ENCODE measurements around the gene PPM1N. TPM values are rescaled to one million over a fixed set of nuclear protein-coding genes. Genes with fewer than 3 reads are reported as not detected.

Gene PPM1N
- total RNA-seq, 1 donor from 2014 or later = 0.67 TPM

GRCh38 chr19:45471111-45471930 is 26.9 kb upstream of the PPM1N start:
- Histone ChIP-seq H3K4me1 (peaks cover 28% of the 10 kb centered on the region), H3K27ac (no peak overlapping the region), H3K36me3 (no peaks in the 10 kb centered on the region), H3K4me3 (no peak overlapping the region), H3K9me3 (no peaks in the 10 kb centered on the region), H3K27me3 (peaks cover 9% of the 10 kb centered on the region)
- no peak for TF ChIP-seq CTCF (IDR thresholded peaks at IDR 0.05)
- DNase-seq (no peak), ATAC-seq (no peak)
- intact Hi-C loops (cut with DNase I) = no loop called here

GRCh38 chr19:45471931-45472562 is 26.2 kb upstream of the PPM1N start:
- no peak overlapping the region for H3K4me3 ChIP-seq
- ATAC-seq (no peak), DNase-seq (no peak)
- no peak for TF ChIP-seq CTCF (IDR thresholded peaks at IDR 0.05)
- peaks cover 9% of the 10 kb centered on the region for H3K27me3 ChIP-seq
- intact Hi-C loops (cut with DNase I) = no loop called here
- no peak overlapping the region for H3K27ac ChIP-seq
- no peaks in the 10 kb centered on the region for H3K9me3 ChIP-seq
- H3K4me1 ChIP-seq = peaks cover 26% of the 10 kb centered on the region
- H3K36me3 ChIP-seq = no peaks in the 10 kb centered on the region

GRCh38 chr19:45472563-45473366 is 25.5 kb upstream of the PPM1N start:
- no peaks in the 10 kb centered on the region for H3K36me3 ChIP-seq
- no peak overlapping the region for H3K27ac ChIP-seq
- no peaks in the 10 kb centered on the region for H3K9me3 ChIP-seq
- intact Hi-C loops (cut with DNase I) = no loop called here
- no peak for TF ChIP-seq CTCF (IDR thresholded peaks at IDR 0.05)
- no peak overlapping the region for H3K4me3 ChIP-seq
- H3K27me3 ChIP-seq = peaks cover 9% of the 10 kb centered on the region
- DNase-seq (no peak), ATAC-seq (no peak)
- peaks cover 23% of the 10 kb centered on the region for H3K4me1 ChIP-seq

GRCh38 chr19:45473367-45473681 is 24.9 kb upstream of the PPM1N start:
- Histone ChIP-seq H3K4me1 (peaks cover 23% of the 10 kb centered on the region), H3K4me3 (no peak overlapping the region), H3K27me3 (peaks cover 9% of the 10 kb centered on the region), H3K27ac (no peak overlapping the region), H3K36me3 (no peaks in the 10 kb centered on the region), H3K9me3 (no peaks in the 10 kb centered on the region)
- no peak for DNase-seq
- TF ChIP-seq CTCF (IDR thresholded peaks at IDR 0.05) = no peak
- intact Hi-C loops (cut with DNase I) = no loop called here
- ATAC-seq = no peak

GRCh38 chr19:45473682-45474605 is 24.3 kb upstream of the PPM1N start:
- Histone ChIP-seq H3K9me3 (no peaks in the 10 kb centered on the region), H3K27ac (no peak overlapping the region), H3K27me3 (peaks cover 9% of the 10 kb centered on the region), H3K4me3 (no peak overlapping the region), H3K4me1 (peaks cover 18% of the 10 kb centered on the region), H3K36me3 (no peaks in the 10 kb centered on the region)
- intact Hi-C loops (cut with DNase I) = no loop called here
- no peak for TF ChIP-seq CTCF (IDR thresholded peaks at IDR 0.05)
- DNase-seq (no peak), ATAC-seq (no peak)

All from upper lobe of right lung (tissue), 1 donor.